IPS-20b (cell line): Measurements from ENCODE around the gene NOD1.
"Not testable (repeated sequence)": the region's sequence is repeated elsewhere in the genome, so short reads cannot be mapped to it uniquely, and the experiment has no call there.

Experiments used
- H3K27ac ChIP-seq: one replicate; pipeline ENCODE4 v1.5.1; 2013; ENCODE audit warnings: low read length
- H3K27me3 ChIP-seq: 2 replicates; pipeline ENCODE4 v1.6.1; 2013; ENCODE audit warnings: mild to moderate bottlenecking, low read length, inconsistent platforms; ENCODE audit not compliant: insufficient read depth
- H3K36me3 ChIP-seq: 2 replicates; pipeline ENCODE4 v1.6.1; 2013; ENCODE audit warnings: low read depth, mild to moderate bottlenecking, inconsistent platforms, low read length, moderate library complexity; ENCODE audit not compliant: insufficient read depth
- H3K4me1 ChIP-seq: 2 replicates; pipeline ENCODE4 v1.6.1; 2013; ENCODE audit warnings: mild to moderate bottlenecking, control low read depth, inconsistent platforms, low read length, moderate library complexity; ENCODE audit not compliant: insufficient read depth
- H3K4me3 ChIP-seq: 2 replicates; pipeline ENCODE4 v1.5.1; 2013; ENCODE audit warnings: mild to moderate bottlenecking, low read length, inconsistent platforms
- H3K9ac ChIP-seq: 2 replicates; pipeline ENCODE4 v1.6.1; 2013; ENCODE audit warnings: low read depth, mild to moderate bottlenecking, inconsistent platforms, low read length, moderate library complexity
- H3K9me3 ChIP-seq: 2 replicates; pipeline ENCODE4 v1.6.1; 2013; ENCODE audit warnings: mild to moderate bottlenecking, low read depth, low read length, inconsistent platforms; ENCODE audit not compliant: insufficient read depth

The NOD1 gene

DNA sequence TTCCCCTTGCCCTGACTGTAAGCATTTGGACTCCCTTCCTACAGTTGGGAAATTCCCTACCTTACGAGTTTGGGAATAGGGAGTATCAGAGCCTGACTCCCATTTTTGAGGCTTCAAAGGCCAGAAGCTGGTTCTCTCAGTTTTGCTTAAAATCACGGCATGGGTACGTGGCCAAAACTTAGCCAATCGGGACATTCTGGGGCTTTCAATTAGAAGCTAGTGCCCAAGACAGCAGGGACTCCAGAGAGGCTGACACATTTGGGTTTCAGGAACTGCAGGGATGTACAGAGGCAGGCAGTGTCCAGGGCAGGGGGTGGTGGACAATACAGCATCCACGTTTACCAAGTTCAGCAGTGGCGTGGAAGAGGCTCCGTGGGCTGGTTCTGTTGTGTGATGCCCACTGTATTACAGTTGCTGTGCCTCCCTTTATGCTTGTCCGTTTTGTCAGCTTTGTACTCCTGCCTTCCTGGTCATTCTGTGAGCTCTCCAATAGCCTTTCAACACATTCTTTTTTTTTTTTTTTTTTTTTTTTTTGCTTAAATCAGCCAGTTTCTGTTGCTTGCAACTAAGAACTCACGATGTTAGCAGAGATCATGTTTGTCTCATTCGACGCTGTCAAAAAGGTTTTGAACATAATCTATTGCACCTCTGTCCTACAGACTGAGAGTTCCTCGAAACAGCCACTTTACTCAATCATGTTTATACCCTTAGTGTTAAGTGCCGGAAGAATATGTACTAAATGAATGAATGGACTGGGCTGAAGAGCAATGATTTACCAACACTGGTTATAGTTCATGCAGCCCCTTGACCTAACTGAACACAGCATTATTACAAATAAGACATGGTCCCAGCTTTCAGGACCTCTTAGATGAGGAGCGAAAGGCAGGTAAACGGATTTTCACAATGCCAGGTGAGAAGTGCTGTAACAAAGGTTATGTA lies 25.0 kb upstream of the NOD1 start:
- Histone ChIP-seq H3K36me3 (peaks cover 27% of the 10 kb centered on the region), H3K4me1 (peaks cover 3% of the 10 kb centered on the region; the same call in 1 of the 2 replicates), H3K9ac (peak overlapping the region; percentile 93; the same call in 1 of the 2 replicates)

GRCh38 chr7:30502470-30503251 lies 24.1 kb upstream of the NOD1 start:
- H3K4me1 ChIP-seq = peaks cover 3% of the 10 kb centered on the region; the same call in 1 of the 2 replicates
- H3K27me3 ChIP-seq = no peaks in the 10 kb centered on the region
- H3K36me3 ChIP-seq = peaks cover 31% of the 10 kb centered on the region
- no peaks in the 10 kb centered on the region for H3K9me3 ChIP-seq
- no peak overlapping the region for H3K27ac ChIP-seq
- H3K4me3 ChIP-seq = peak overlapping the region; percentile 84; the same call in 1 of the 2 replicates
- peak overlapping the region; percentile 34; the same call in 1 of the 2 replicates for H3K9ac ChIP-seq

More for the DNA sequence above, 25.0 kb upstream of the NOD1 start:
- H3K27ac ChIP-seq = no peak overlapping the region
- no peaks in the 10 kb centered on the region; the same call in 1 of the 2 replicates for H3K9me3 ChIP-seq
- peak overlapping the region; percentile 84 for H3K4me3 ChIP-seq
- no peaks in the 10 kb centered on the region for H3K27me3 ChIP-seq

GRCh38 chr7:30501264-30501663 lies 22.7 kb upstream of the NOD1 start:
- no peaks in the 10 kb centered on the region for H3K27me3 ChIP-seq
- peaks cover 3% of the 10 kb centered on the region; the same call in 1 of the 2 replicates for H3K4me1 ChIP-seq
- no peak overlapping the region for H3K27ac ChIP-seq
- H3K4me3 ChIP-seq = no peak overlapping the region
- H3K9ac ChIP-seq = no peak overlapping the region
- H3K9me3 ChIP-seq = 0 out of 2 replicates have a peak, but pooled peaks cover 5% of the 10 kb centered on the region
- H3K36me3 ChIP-seq = peaks cover 45% of the 10 kb centered on the region

- H3K27me3 ChIP-seq = no peaks in the 10 kb centered on the region
- H3K4me3 ChIP-seq = no peak overlapping the region
- H3K9ac ChIP-seq = no peak overlapping the region
- no peak overlapping the region for H3K27ac ChIP-seq
- H3K9me3 ChIP-seq = peaks cover 50% of the 10 kb centered on the region
- no peaks in the 10 kb centered on the region for H3K4me1 ChIP-seq
- peaks cover 26% of the 10 kb centered on the region for H3K36me3 ChIP-seq
Observed at GRCh38 chr7:30493228-30493627, 14.6 kb upstream of the NOD1 start.

- Histone ChIP-seq H3K36me3 (peaks cover 12% of the 10 kb centered on the region), H3K4me1 (no peaks in the 10 kb centered on the region), H3K27ac (no peak overlapping the region)
Observed at GRCh38 chr7:30491417-30491816, 12.8 kb upstream of the NOD1 start.

DNA sequence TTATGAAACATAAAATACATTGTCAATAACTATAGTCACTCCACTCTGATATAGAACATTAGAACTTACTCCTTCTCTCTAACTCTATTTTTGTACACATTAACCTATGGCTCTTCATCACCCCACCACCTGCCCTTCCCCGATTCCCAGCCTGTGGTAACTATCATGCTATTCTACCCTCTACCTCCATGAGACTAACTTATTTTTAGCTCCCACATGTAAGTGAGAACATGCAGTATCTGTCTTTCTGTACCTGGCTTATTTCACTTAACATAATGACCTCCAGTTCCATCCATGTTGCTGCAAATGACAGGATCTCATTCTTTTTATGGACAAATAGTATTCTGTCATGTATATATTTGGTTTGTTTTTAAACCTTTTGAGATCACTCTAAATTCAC lies 8.8 kb upstream of the NOD1 start:
- Histone ChIP-seq H3K9ac (no peak overlapping the region), H3K4me3 (no peak overlapping the region), H3K36me3 (no peaks in the 10 kb centered on the region), H3K27me3 (no peaks in the 10 kb centered on the region), H3K4me1 (no peaks in the 10 kb centered on the region), H3K27ac (no peak overlapping the region), H3K9me3 (peaks cover 21% of the 10 kb centered on the region)

More at GRCh38 chr7:30491417-30491816, 12.8 kb upstream of the NOD1 start:
- no peak overlapping the region for H3K4me3 ChIP-seq
- H3K9me3 ChIP-seq = peaks cover 47% of the 10 kb centered on the region
- H3K27me3 ChIP-seq = no peaks in the 10 kb centered on the region
- H3K9ac ChIP-seq = no peak overlapping the region

GRCh38 chr7:30485667-30486066 lies 7.1 kb upstream of the NOD1 start:
- H3K9ac ChIP-seq = no peak overlapping the region
- H3K27ac ChIP-seq = no peak overlapping the region
- no peak overlapping the region for H3K4me3 ChIP-seq
- H3K9me3 ChIP-seq = peaks cover 5% of the 10 kb centered on the region; the same call in 1 of the 2 replicates
- H3K36me3 ChIP-seq = no peaks in the 10 kb centered on the region
- no peaks in the 10 kb centered on the region for H3K4me1 ChIP-seq
- H3K27me3 ChIP-seq = no peaks in the 10 kb centered on the region

DNA sequence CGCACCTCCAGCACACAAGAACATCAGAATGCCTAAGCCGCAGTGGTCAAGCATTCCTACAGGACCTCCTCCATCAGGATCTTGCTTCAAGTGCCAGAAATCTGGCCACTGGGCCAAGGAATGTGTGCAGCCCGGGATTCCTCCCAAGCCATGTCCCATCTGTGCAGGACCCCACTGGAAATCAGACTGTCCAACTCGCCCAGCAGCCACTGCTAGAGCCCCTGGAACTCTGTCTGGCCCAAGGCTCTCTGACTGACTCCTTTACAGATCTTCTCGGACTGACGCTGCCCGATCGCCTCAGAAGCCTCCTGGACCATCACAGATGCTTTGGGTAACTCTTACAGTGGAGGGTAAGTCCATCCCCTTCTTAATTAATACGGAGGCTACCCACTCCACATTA lies 2.8 kb upstream of the NOD1 start:
- H3K27ac ChIP-seq, H3K4me1 ChIP-seq, H3K4me3 ChIP-seq: not testable (repeated sequence)

DNA sequence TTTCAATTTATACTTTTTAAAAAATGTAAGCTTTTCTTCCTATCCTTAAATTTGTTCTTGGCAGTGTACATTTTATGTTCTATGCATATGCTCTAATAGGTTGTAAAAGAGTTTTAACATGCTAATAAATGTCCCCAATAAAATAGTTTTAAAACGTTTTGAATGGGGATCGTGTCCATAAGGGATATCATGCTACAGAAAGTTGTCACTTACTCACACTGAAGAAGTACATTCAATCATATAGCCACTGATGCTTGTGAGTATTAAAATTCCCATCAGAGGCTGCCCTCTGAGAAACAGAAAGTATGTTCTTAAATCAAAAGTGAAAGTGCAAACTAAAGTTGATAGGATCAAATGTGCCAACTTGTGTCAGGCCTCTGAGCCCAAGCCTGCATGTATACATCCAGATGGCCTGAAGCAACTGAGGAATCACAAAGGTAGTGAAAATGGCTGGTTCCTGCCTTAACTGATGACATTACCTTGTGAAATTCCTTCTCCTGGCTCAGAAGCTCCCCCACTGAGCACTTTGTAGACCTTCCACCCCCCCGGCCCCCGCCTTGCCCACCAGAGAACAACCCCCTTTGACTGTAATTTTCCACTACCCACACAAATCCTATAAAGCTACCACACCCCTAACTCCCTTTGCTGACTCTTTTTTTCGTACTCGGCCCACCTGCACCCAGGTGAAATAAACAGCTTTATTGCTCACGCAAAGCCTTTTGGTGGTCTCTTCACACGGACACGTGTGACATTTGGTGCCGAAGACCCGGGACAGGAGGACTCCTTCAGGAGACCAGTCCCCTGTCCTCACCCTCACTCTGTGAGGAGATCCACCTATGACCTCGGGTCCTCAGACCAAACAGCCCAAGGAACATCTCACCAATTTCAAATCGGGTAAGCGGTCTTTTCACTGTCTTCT lies 877 bp upstream of the NOD1 start:
- no peak overlapping the region for H3K27ac ChIP-seq
- peak overlapping the region; percentile 86 for H3K4me3 ChIP-seq
- peak overlapping the region; percentile 81; the same call in 1 of the 2 replicates for H3K9ac ChIP-seq
- H3K9me3 ChIP-seq = no peaks in the 10 kb centered on the region
- H3K27me3 ChIP-seq = peaks cover 31% of the 10 kb centered on the region
- no peaks in the 10 kb centered on the region; the same call in 1 of the 2 replicates for H3K4me1 ChIP-seq
- no peaks in the 10 kb centered on the region for H3K36me3 ChIP-seq

More for the DNA sequence above, 2.8 kb upstream of the NOD1 start:
- peaks cover 31% of the 10 kb centered on the region for H3K27me3 ChIP-seq
- H3K9ac ChIP-seq, H3K9me3 ChIP-seq, H3K36me3 ChIP-seq: not testable (repeated sequence)

- Histone ChIP-seq H3K36me3 (no peaks in the 10 kb centered on the region), H3K9me3 (no peaks in the 10 kb centered on the region), H3K27me3 (peaks cover 31% of the 10 kb centered on the region), H3K9ac (no peak overlapping the region), H3K4me3 (no peak overlapping the region; the same call in 1 of the 2 replicates), H3K27ac (no peak overlapping the region), H3K4me1 (no peaks in the 10 kb centered on the region; the same call in 1 of the 2 replicates)
Observed at GRCh38 chr7:30476459-30477145, 2.0 kb downstream of the NOD1 start.
